Measurements from ENCODE around the gene DPP10. TPM values are rescaled to one million over a fixed set of nuclear protein-coding genes. Genes with fewer than 3 reads are reported as not detected.
A peak's percentile ranks its signal among the peaks of the same experiment; 100 is the strongest.

DPP10 gene
- total RNA-seq, 1 donor from 2014 or later, result not detected

DNA sequence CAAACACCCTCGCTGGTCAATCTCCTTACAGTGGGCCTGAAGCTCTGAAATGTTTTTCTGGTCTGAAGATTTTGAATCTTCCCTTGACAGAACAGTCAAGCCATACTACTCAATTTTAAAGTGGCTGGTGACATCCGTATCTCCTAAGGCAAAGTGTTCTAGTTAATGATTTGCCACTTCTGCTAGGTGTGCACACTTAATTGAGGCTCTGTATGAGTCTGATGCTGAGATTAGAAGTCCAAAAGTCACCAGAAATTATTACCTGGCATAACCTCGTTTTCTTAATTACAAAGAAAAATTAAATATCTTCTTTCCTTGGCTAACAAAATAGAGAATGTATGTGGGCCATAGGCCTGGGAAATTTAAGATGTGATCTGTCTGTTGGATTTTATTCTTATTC, 104.1 kb downstream of the DPP10 start:
- H3K27ac ChIP-seq, result no peak overlapping the region
- no peak overlapping the region for H3K4me3 ChIP-seq
- H3K9me3 ChIP-seq, result no peaks in the 10 kb centered on the region
- intact Hi-C loops (cut with DNase I), result loop anchor here (10.0 kb wide), 1 partner anchor 652 kb away; the partner anchor contains the start of gene ACTR3
- TF ChIP-seq, protein P1, sequence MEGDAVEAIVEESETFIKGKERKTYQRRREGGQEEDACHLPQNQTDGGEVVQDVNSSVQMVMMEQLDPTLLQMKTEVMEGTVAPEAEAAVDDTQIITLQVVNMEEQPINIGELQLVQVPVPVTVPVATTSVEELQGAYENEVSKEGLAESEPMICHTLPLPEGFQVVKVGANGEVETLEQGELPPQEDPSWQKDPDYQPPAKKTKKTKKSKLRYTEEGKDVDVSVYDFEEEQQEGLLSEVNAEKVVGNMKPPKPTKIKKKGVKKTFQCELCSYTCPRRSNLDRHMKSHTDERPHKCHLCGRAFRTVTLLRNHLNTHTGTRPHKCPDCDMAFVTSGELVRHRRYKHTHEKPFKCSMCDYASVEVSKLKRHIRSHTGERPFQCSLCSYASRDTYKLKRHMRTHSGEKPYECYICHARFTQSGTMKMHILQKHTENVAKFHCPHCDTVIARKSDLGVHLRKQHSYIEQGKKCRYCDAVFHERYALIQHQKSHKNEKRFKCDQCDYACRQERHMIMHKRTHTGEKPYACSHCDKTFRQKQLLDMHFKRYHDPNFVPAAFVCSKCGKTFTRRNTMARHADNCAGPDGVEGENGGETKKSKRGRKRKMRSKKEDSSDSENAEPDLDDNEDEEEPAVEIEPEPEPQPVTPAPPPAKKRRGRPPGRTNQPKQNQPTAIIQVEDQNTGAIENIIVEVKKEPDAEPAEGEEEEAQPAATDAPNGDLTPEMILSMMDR (IDR thresholded peaks at IDR 0.05), result no peak
- no peak for DNase-seq (ENCODE audit: low spot score in 2 of 2)
- H3K36me3 ChIP-seq, result no peaks in the 10 kb centered on the region
- peaks cover 0 to 2% of the 10 kb centered on the region in 2 donors for H3K4me1 ChIP-seq
- H3K27me3 ChIP-seq, result no peaks in the 10 kb centered on the region

DNA sequence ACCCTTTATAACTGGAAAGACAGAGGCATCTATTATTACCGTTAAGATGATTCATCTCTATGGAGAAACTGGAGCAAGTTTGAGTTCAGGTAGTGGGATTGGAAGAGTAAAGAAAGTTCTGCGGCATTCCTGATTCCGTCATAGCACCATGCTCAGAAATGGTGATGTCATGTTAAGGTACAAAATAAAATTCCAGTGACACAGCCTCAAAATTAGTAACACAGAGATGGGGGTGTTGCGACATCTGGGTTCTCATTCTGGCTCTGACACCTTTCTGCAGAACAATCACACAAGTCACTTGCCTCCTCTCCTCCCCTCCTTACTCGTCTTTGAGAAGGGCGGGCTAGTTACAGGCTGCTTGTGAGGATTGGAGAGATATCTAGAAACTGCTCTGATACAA, 105.7 kb downstream of the DPP10 start:
- no peak overlapping the region for H3K4me3 ChIP-seq
- H3K4me1 ChIP-seq, result peaks cover 0 to 2% of the 10 kb centered on the region in 2 donors
- H3K27ac ChIP-seq, result no peak overlapping the region
- TF ChIP-seq, protein P1 (IDR thresholded peaks at IDR 0.05), result no peak
- intact Hi-C loops (cut with DNase I), result loop anchor here (10.0 kb wide), 1 partner anchor 653 kb away; the partner anchor contains the start of gene ACTR3
- no peaks in the 10 kb centered on the region for H3K9me3 ChIP-seq
- no peaks in the 10 kb centered on the region for H3K36me3 ChIP-seq
- no peaks in the 10 kb centered on the region for H3K27me3 ChIP-seq
- no peak for DNase-seq (ENCODE audit: low spot score in 2 of 2)

DNA sequence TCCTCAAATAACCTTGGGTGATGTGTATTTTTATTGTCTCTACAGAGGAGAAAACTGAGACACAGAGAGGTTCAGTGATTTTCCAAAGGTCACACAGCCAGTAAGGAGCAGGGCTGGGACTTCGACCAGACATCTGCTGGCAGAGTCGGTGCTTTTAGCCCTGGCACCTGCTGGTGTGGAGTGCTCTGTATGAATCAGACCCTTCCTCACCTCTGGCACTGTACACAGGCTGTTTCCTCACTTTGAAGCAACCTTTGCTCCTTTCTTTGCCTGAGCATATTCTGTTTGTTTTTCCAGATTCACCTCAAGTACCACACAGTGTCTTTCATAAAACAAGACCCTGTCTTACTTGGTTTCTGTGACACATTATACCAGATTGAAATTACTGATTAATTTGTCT, 107.9 kb downstream of the DPP10 start:
- H3K9me3 ChIP-seq, result no peaks in the 10 kb centered on the region
- no peaks in the 10 kb centered on the region for H3K36me3 ChIP-seq
- TF ChIP-seq, protein P1 (IDR thresholded peaks at IDR 0.05), result no peak
- H3K4me3 ChIP-seq, result no peak overlapping the region
- H3K4me1 ChIP-seq, result no peaks in the 10 kb centered on the region
- intact Hi-C loops (cut with DNase I), result loop anchor here (2.0 to 5.0 kb wide), 2 partner anchors 338 to 574 kb away; no protein-coding TSS in a partner anchor
- H3K27ac ChIP-seq, result no peak overlapping the region
- DNase-seq (ENCODE audit: low spot score in 2 of 2), result no peak
- no peaks in the 10 kb centered on the region for H3K27me3 ChIP-seq

DNA sequence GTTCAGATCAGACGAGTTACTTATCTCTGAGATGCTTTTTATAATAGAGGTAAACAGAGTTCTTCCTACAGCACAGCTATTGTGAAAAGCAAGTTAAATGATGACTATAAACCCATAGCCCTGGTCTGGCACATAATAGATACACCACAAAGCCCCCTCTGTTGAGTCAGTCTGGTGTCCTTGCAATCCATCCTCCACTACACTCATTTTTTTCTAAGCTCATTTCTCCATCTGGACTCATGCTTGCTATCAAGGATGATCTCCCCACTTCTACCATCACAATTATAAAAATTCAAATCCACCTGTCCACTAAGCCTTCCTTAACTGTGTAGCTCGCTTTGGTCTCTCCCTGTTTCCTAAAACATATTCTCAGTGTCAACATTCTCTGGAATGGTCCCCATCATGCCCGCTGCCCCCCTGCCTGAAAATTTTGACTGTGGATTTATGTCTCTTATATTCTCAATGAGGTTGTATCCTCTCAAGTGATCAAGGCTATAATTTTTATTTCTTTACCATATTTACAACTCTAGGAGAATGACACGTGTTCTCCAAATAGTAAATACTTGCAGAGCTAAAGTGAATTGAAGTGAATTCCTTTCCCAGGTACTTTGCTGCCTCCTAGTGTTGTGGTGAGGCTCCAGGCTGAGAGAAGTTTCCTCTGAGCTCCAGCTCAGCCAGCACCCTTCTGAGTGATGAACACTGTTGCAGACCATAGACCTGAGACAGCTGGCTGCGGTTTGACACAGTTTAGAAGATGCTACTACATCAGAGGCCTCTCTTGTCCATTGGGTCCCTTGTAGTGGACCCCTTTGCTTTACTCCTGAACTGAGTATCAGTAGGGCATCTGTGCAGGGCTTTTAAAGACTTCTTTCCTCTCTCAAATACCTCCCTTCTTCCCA, 108.7 kb downstream of the DPP10 start:
- Histone ChIP-seq H3K4me3 (no peak overlapping the region), H3K27ac (no peak overlapping the region), H3K4me1 (no peaks in the 10 kb centered on the region), H3K9me3 (no peaks in the 10 kb centered on the region), H3K27me3 (no peaks in the 10 kb centered on the region), H3K36me3 (no peaks in the 10 kb centered on the region)
- TF ChIP-seq, protein P1 (IDR thresholded peaks at IDR 0.05), result peak; percentile 37 to 79 (median 75)
- intact Hi-C loops (cut with DNase I), result loop anchor here (2.0 to 5.0 kb wide), 2 partner anchors 339 to 574 kb away; no protein-coding TSS in a partner anchor
- peak in 1 of 2 donors; percentile 69 for DNase-seq (ENCODE audit: low spot score in 2 of 2)

DNA sequence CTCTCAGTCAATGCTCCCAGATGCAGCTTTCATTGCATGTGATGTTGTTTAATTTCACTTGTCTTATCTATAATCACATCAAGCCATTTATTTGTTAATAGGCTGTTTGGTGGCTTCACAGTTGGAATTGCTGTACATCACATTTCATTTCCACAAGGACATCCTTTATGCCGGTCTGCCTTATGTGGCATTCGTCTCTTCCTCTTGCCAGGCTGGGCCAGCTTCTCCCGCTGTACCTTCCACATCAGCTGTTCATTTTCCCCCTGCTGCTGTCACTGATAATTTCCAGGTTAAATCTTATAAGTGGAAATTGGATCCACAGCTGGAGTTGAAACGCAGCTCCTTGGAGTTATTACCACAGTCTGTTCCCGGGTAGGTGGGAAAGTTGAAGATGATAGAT, 110.6 kb downstream of the DPP10 start:
- Histone ChIP-seq H3K4me3 (no peak overlapping the region), H3K36me3 (no peaks in the 10 kb centered on the region), H3K27ac (no peak overlapping the region), H3K4me1 (no peaks in the 10 kb centered on the region), H3K9me3 (no peaks in the 10 kb centered on the region), H3K27me3 (no peaks in the 10 kb centered on the region)
- no peak for DNase-seq (ENCODE audit: low spot score in 2 of 2)
- TF ChIP-seq, protein P1 (IDR thresholded peaks at IDR 0.05), result no peak
- intact Hi-C loops (cut with DNase I), result loop anchor here (5.0 kb wide), 1 partner anchor 341 kb away; no protein-coding TSS in a partner anchor

Measured in ascending aorta (tissue), 2 donors.